Activated naive CD4-positive, alpha-beta T cell treated with anti-CD3 and anti-CD28 coated beads, Interleukin-2, amount 50 U/mL, for 16 hours (primary cell): Measurements from ENCODE around the gene AGBL4.

Experiments
- DNase-seq: peaks from one replicate; pipeline ENCODE4 v3.0.0-alpha.2; 2020

Gene AGBL4

GRCh38 chr1:48619539-48619938 is 1404.2 kb downstream of the AGBL4 start:
- no peak for DNase-seq

DNA sequence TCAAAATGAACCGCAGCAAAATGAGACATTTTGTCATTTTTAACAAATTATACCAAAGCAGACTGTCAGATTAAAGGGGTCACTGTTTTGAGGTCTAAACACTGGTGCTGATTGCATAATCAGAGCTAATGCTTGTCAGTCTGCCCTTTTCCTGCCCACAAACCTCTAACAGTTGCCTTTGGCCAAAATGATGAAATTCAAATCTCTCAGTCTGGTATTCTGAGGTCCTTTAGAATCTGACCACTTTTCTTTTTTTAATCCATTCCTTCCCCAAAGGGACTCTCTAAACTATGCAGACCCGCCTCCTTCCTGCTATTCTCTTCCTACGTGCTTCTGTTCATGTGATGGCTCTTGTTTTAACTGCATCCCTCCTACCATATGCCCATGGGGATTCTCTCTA is 1406.5 kb downstream of the AGBL4 start:
- no peak for DNase-seq

- DNase-seq: no peak
These were observed 1407.0 kb downstream of the AGBL4 start for GRCh38 chr1:48616710-48617109.

DNA sequence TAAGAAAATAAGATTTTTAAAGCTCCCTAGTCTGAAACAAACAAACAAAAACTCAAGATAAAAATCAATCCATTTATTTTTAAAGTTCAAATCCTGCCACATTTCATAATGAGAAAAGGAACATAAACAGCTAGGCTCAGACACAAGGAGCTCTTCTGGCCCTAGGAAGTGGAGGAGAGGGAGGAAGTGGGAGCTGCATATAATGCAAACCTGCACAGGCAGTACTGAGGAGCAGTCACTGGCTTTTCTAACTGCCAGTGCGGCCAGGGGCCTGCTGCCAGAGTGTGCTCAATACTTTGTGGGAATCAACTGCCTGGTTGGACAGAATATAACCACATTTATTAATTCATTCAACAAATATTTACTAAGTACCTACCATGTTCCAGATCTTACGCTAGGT is 1411.9 kb downstream of the AGBL4 start:
- DNase-seq: no peak

DNA sequence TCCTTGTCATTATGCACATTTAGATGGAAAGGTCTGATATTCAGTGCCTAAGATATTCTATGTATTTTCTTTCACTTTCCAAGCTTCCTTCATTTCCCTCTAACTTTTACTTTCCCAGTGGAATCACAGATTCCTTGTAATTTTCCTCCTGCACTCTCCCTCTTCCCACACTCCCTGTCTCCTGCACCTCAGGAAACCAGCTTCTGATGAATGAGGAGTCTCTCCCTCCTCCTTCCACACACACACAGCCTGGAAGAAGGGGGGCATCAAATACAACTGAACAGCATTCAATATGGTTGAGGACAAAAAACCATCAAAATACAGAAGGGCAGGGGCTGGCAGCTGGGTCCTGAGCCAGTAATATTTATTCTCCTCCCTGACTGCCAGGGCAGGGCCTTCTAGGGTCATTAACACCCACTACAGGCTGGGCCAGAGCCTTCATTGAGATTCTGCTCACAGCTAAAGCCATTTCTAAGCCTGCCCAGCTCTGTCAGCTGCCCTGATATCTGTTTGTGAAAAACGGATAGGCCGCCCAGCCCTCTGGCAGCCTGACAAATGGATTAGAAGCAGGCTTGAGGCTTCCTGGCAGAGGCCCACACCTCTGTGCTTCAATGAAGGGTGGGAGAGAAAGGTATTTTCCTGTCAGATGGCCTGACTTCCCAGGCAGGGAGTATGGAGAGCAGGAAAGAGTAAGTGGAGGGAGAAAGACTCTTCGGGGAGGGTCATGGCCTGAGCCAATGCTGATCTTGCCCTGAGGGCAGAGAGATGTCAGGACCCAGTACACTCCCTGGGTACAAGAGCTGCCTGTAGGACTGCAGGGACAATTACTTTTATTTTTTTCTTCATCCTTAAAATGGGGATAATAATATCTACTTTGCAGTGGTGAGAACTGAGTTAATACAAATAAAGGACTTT is 1412.9 kb downstream of the AGBL4 start:
- DNase-seq: no peak

GRCh38 chr1:48608882-48609281 is 1414.9 kb downstream of the AGBL4 start:
- DNase-seq: no peak

GRCh38 chr1:48603222-48603621 is 1420.5 kb downstream of the AGBL4 start:
- no peak for DNase-seq

GRCh38 chr1:48602349-48602748 is 1421.4 kb downstream of the AGBL4 start:
- DNase-seq: no peak

- no peak for DNase-seq
These were observed 1423.6 kb downstream of the AGBL4 start for GRCh38 chr1:48600182-48600581.

DNA sequence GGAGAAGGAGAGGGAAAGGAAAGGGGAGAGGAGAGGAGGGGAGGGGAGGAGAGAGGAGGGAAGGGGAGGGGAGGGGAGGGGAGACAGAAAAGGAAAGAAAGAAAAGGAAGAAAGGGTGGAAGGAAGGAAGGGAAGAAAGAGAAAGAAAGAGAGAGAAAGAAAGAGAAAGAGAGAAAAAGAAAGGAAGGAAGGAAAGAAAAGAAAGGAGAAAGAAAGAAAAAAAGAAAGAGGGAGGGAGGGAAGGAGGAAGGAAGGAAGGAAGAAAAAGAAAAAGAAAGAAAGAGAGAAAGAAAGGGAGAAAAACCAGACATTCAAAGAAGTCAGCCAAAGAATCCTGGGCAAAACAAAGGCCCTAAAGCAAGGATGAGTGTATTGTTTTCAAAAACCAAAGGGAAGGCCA is 1426.1 kb downstream of the AGBL4 start:
- DNase-seq: no peak

DNA sequence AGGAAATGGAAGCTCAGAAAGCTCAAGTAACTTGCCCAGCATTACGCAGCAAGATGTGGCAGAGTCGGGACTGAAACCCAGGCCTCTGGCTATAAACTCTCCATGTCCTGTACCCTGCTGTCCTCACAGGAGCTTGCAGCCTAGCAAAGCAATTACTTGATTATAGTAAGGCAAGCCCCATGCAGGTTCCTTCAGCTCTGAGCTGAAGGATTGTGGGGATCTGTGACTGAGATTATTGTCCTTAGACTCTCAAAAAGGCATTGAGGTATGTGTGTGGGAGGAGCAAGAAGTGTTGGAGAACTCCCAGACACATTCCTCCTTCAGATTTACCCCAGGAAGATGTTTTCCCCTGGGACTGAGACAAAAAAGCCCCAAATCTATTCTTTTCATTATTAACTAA is 1427.7 kb downstream of the AGBL4 start:
- DNase-seq: no peak

- no peak for DNase-seq
These were observed 1428.1 kb downstream of the AGBL4 start for GRCh38 chr1:48595613-48596012.

DNA sequence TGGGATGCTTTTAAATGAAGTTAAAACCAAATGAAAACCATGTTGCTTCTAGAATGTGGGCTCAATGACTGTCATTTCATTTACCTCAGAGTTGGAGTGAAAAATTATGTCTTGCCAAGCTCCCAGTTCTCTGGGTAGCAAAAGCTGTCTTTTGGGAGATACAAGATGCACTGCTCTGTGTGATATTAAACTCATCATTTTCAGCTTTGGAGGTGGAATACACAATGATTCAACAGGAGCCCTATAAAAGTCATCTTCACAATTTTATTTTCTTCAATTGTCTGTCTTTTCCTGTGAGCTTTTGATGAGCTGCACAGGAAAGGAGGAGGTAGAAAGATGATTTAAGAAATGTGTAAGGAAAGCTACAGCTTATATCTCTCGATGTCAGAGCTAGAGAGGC is 1431.4 kb downstream of the AGBL4 start:
- DNase-seq: no peak

- no peak for DNase-seq
These were observed 1432.6 kb downstream of the AGBL4 start for GRCh38 chr1:48591181-48591580.

DNA sequence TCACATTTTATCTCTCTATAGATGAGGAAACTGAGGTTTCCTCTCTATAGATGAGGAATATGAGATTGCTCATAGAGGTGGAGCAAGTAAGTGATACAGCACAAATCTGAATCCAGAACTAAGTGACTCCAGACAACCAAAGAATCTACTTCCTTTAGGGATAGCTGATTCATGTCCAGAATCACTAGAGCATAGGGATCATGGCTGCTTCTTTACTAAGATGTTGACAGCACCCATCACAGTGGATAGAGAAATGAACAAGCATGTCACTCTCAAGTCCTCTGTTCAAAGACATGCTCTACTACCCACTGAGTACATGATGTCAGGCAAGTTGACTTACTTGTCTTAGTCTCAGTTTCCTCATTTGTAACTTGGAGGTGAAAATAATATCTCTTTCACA is 1435.7 kb downstream of the AGBL4 start:
- no peak for DNase-seq

DNA sequence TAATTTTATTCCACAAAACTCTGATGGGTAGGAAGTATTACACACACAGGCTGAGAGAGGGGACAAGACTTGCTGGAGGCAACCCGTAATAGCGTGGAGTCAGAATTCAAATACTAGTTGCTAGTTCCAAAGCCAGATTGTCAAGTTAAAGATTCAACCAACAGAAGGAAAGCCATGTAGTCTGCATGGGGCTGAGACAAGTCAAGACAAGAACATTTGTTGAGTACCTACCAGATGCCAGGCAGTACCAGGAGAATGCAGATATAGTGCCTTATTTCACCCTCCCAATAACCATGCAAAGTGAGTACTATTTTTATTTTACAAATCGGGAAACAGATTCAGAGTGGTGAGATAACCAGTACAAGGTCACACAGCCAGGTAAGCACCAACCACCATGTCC is 1441.3 kb downstream of the AGBL4 start:
- DNase-seq: no peak

- no peak for DNase-seq
These were observed 1442.5 kb downstream of the AGBL4 start for GRCh38 chr1:48581270-48581669.

- no peak for DNase-seq
These were observed 1447.2 kb downstream of the AGBL4 start for GRCh38 chr1:48576565-48576964.

GRCh38 chr1:48572646-48573258 is 1451.0 kb downstream of the AGBL4 start:
- no peak for DNase-seq

DNA sequence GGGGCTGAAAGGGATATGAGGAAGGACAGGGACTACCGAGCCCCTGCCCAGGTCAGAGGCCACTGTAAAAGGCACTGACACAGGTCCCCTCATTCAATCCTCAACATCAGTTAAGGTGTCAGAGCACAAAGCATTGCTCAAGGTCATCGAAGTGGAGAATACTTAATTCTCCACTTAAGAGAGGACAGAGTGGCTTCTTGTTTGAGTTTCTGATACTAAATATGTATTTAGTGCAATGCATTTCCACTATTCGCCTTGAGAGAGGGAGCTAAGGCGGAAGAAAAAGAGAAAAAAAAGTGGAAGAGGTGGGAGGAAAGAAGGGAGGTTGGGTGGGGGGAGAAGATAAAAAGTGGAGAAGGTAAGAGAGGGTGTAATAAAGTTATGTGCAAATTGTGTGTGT is 1451.6 kb downstream of the AGBL4 start:
- DNase-seq: no peak

DNA sequence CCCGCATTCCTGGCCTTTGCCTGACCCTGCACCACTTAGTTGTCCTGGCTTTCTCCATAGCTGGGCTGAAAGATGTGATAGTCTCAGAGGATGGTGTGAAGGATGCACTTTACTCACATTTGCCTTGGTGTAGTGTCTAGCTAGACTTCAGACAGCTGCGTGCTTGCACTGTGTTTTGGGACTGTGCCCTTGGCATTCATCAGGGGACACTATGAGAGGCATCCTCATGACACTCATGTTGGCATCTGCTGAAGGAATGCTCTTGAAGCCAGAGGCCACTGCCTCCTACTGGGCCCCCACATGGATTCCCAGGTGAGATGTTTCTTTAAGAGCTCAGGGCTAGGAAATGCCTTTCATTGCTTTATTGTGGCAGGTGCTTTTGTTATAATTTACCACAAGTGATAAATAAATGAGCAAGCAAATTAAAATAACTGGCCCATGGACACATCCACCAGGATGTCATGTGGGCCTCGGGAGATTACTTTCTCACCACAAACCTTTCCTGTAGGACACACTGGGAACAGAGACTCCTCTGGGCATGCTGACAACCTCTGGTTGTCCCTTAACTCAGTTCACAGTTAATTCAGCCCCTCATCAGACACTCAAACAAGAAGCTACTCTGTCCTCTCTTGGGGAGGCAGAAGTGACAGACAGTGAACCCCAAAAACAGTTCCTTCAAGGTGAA is 1452.3 kb downstream of the AGBL4 start:
- no peak for DNase-seq

- no peak for DNase-seq
These were observed 1453.2 kb downstream of the AGBL4 start for GRCh38 chr1:48570568-48570967.

GRCh38 chr1:48568501-48568900 is 1455.3 kb downstream of the AGBL4 start:
- no peak for DNase-seq

GRCh38 chr1:48566492-48566891 is 1457.3 kb downstream of the AGBL4 start:
- DNase-seq: no peak
